K562 (cell line): Measurements from ENCODE around the gene NAGPA. TPM values are rescaled to one million over a fixed set of nuclear protein-coding genes. Genes with fewer than 3 reads are reported as not detected.

Experiments
- ATF1 ChIP-seq, 2 experiments: fragments of 450-650 bp in 1 of 2; IDR thresholded peaks; 2 replicates each; pipeline ENCODE4 v1.6.1; 2016; ENCODE audit warnings: missing compliant biosample characterization in 1 of 2, missing genetic modification characterization in 1 of 2
- BCOR ChIP-seq: fragments of 450-650 bp; IDR thresholded peaks from 2 replicates; pipeline ENCODE4 v1.6.1; 2016
- BMI1 ChIP-seq: fragments of 150-350 bp; IDR thresholded peaks from 2 replicates; pipeline ENCODE4 v1.6.1; 2014; ENCODE audit warnings: low read length
- FOS ChIP-seq: IDR thresholded peaks from 3 replicates; pipeline ENCODE4 v1.6.1; 2011; ENCODE audit not compliant: insufficient read length; ENCODE audit errors: extremely low read depth
- HDAC2 ChIP-seq: fragments of 450-650 bp; IDR thresholded peaks from 2 replicates; pipeline ENCODE4 v1.6.1; 2016; ENCODE audit warnings: mild to moderate bottlenecking
- MAX ChIP-seq: sonication (generic); formaldehyde crosslinking; IDR thresholded peaks from 2 replicates; pipeline ENCODE4 v1.9.0; 2022; ENCODE audit warnings: mild to moderate bottlenecking, missing genetic modification reagents
- NFXL1 ChIP-seq: fragments of 450-650 bp; formaldehyde crosslinking; IDR thresholded peaks from 2 replicates; pipeline ENCODE4 v1.4.0; 2021; ENCODE audit warnings: mild to moderate bottlenecking
- SP1 ChIP-seq: sonication (generic); formaldehyde crosslinking; IDR thresholded peaks from 2 replicates; pipeline ENCODE4 v1.8.1; 2022; ENCODE audit warnings: mild to moderate bottlenecking, missing genetic modification reagents
- STAG1 ChIP-seq: sonication (generic); formaldehyde crosslinking; IDR thresholded peaks from 2 replicates; pipeline ENCODE4 v1.5.0; 2020; ENCODE audit warnings: missing genetic modification reagents, borderline replicate concordance
- ZEB2 ChIP-seq: fragments of 450-650 bp; IDR thresholded peaks from 2 replicates; pipeline ENCODE4 v1.6.1; 2016
- ZNF3 ChIP-seq: fragments of 250-450 bp; sonication (Bioruptor Pico); IDR thresholded peaks from 2 replicates; pipeline ENCODE4 v1.5.0; 2021; ENCODE audit warnings: mild to moderate bottlenecking, moderate library complexity
- ZNF445 ChIP-seq: fragments of 250-450 bp; sonication (Bioruptor Pico); IDR thresholded peaks from 2 replicates; pipeline ENCODE4 v1.4.0; 2020; ENCODE audit warnings: low read depth, mild to moderate bottlenecking, moderate library complexity
- ZNF764 ChIP-seq: fragments of 250-450 bp; sonication (Bioruptor Pico); IDR thresholded peaks from 2 replicates; pipeline ENCODE4 v1.4.0; 2020; ENCODE audit warnings: low read depth, mild to moderate bottlenecking, moderate library complexity
- polyA plus RNA-seq, 8 experiments: library from polyadenylated mRNA; depleted of rRNA in 4 of 8; stranded (reverse) in 5 of 8; unstranded in 3 of 8; fragments of >200 nt; fragmentation: Nextera tagmentation in 2 of 8; fragmentation: Illumina TruSeq in 1 of 8; extraction: Ambion mirVana in 2 of 8; extraction: Trizol in 1 of 8; gene quantifications; 2 replicates each; pipeline versions ENCODE4 v1.2.1 to v1.2.3, GENCODE V29; 2011 to 2014; ENCODE audit warnings: inconsistent platforms in 1 of 8, missing spikeins in 1 of 8
- total RNA-seq, 7 experiments: library from RNA; depleted of rRNA in 6 of 7; stranded (reverse); fragments of >200 nt in 6 of 7; fragmentation: Illumina TruSeq in 2 of 7; extraction: Trizol in 2 of 7; gene quantifications; 2 replicates each; pipeline versions ENCODE4 v1.2.1 to v1.2.3, GENCODE V29; 2011 to 2021; ENCODE audit warnings: low replicate concordance in 1 of 7
- TF ChIP-seq, protein P1 (sequence below): fragments of 200-600 bp; sonication (generic); IDR thresholded peaks from one replicate; pipeline ENCODE4 v1.6.1; 2012; ENCODE audit warnings: mild to moderate bottlenecking, low read depth, low read length, inconsistent platforms
- TF ChIP-seq, protein P2 (sequence below): sonication (generic); formaldehyde crosslinking; IDR thresholded peaks from 2 replicates; pipeline ENCODE4 v1.9.0; 2022; ENCODE audit warnings: mild to moderate bottlenecking, missing genetic modification reagents
- TF ChIP-seq, protein P3 (sequence below): fragments of 250-450 bp; sonication (Bioruptor Pico); IDR thresholded peaks from 2 replicates; pipeline ENCODE4 v1.5.1; 2021; ENCODE audit warnings: mild to moderate bottlenecking

NAGPA gene
- total and polyA plus RNA-seq, 9 of the 15 experiments (the other 6 are each of a cell fraction or from before 2014, with no cell fraction given), result 0.15 to 12.7 (median 4.6) TPM

DNA sequence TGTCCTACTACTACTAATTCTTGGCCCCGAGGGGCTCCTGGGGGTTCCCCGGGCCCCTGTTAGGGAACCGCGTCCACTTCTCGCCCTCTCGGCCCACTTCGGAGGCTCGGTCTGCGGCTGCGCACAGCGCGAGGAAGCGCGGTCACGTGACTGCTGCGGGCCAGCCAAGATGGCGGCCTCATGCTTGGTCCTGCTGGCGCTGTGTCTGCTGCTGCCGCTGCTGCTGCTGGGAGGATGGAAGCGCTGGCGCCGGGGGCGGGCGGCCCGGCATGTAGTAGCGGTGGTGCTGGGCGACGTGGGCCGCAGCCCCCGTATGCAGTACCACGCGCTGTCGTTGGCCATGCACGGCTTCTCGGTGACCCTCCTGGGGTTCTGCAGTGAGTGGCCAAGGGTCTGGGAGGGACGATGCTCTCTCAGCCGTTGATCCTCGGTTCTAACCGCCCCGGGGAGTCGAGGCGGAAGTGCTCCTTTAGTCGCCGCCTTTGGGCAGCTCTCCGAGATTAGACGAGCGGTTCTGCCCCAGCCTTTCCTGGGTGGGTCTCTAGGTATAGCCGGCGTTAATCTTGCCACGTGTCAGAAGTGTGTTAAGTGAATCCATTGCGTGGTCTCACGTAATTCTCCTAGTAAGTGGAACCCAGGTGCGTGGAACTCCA is 38.1 kb upstream of the NAGPA start, which contains the start of gene ALG1 (continued):
- TF ChIP-seq, protein P1, sequence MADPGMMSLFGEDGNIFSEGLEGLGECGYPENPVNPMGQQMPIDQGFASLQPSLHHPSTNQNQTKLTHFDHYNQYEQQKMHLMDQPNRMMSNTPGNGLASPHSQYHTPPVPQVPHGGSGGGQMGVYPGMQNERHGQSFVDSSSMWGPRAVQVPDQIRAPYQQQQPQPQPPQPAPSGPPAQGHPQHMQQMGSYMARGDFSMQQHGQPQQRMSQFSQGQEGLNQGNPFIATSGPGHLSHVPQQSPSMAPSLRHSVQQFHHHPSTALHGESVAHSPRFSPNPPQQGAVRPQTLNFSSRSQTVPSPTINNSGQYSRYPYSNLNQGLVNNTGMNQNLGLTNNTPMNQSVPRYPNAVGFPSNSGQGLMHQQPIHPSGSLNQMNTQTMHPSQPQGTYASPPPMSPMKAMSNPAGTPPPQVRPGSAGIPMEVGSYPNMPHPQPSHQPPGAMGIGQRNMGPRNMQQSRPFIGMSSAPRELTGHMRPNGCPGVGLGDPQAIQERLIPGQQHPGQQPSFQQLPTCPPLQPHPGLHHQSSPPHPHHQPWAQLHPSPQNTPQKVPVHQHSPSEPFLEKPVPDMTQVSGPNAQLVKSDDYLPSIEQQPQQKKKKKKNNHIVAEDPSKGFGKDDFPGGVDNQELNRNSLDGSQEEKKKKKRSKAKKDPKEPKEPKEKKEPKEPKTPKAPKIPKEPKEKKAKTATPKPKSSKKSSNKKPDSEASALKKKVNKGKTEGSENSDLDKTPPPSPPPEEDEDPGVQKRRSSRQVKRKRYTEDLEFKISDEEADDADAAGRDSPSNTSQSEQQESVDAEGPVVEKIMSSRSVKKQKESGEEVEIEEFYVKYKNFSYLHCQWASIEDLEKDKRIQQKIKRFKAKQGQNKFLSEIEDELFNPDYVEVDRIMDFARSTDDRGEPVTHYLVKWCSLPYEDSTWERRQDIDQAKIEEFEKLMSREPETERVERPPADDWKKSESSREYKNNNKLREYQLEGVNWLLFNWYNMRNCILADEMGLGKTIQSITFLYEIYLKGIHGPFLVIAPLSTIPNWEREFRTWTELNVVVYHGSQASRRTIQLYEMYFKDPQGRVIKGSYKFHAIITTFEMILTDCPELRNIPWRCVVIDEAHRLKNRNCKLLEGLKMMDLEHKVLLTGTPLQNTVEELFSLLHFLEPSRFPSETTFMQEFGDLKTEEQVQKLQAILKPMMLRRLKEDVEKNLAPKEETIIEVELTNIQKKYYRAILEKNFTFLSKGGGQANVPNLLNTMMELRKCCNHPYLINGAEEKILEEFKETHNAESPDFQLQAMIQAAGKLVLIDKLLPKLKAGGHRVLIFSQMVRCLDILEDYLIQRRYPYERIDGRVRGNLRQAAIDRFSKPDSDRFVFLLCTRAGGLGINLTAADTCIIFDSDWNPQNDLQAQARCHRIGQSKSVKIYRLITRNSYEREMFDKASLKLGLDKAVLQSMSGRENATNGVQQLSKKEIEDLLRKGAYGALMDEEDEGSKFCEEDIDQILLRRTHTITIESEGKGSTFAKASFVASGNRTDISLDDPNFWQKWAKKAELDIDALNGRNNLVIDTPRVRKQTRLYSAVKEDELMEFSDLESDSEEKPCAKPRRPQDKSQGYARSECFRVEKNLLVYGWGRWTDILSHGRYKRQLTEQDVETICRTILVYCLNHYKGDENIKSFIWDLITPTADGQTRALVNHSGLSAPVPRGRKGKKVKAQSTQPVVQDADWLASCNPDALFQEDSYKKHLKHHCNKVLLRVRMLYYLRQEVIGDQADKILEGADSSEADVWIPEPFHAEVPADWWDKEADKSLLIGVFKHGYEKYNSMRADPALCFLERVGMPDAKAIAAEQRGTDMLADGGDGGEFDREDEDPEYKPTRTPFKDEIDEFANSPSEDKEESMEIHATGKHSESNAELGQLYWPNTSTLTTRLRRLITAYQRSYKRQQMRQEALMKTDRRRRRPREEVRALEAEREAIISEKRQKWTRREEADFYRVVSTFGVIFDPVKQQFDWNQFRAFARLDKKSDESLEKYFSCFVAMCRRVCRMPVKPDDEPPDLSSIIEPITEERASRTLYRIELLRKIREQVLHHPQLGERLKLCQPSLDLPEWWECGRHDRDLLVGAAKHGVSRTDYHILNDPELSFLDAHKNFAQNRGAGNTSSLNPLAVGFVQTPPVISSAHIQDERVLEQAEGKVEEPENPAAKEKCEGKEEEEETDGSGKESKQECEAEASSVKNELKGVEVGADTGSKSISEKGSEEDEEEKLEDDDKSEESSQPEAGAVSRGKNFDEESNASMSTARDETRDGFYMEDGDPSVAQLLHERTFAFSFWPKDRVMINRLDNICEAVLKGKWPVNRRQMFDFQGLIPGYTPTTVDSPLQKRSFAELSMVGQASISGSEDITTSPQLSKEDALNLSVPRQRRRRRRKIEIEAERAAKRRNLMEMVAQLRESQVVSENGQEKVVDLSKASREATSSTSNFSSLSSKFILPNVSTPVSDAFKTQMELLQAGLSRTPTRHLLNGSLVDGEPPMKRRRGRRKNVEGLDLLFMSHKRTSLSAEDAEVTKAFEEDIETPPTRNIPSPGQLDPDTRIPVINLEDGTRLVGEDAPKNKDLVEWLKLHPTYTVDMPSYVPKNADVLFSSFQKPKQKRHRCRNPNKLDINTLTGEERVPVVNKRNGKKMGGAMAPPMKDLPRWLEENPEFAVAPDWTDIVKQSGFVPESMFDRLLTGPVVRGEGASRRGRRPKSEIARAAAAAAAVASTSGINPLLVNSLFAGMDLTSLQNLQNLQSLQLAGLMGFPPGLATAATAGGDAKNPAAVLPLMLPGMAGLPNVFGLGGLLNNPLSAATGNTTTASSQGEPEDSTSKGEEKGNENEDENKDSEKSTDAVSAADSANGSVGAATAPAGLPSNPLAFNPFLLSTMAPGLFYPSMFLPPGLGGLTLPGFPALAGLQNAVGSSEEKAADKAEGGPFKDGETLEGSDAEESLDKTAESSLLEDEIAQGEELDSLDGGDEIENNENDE, result peak; percentile 60
- TF ChIP-seq SP1 (CRISPR knock-in tag), result no peak
- no peak for TF ChIP-seq STAG1 (CRISPR knock-in tag)
- TF ChIP-seq ATF1 (CRISPR knock-in tag; IDR thresholded peaks at IDR 0.05), result no peak
- TF ChIP-seq ATF1 (tag; IDR thresholded peaks at IDR 0.05), result peak; percentile 63
- no peak for TF ChIP-seq ZNF764 (CRISPR knock-in tag)
- TF ChIP-seq ZEB2, result no peak
- no peak for TF ChIP-seq ZNF3 (CRISPR knock-in tag)
- TF ChIP-seq, protein P2, sequence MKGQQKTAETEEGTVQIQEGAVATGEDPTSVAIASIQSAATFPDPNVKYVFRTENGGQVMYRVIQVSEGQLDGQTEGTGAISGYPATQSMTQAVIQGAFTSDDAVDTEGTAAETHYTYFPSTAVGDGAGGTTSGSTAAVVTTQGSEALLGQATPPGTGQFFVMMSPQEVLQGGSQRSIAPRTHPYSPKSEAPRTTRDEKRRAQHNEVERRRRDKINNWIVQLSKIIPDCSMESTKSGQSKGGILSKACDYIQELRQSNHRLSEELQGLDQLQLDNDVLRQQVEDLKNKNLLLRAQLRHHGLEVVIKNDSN (CRISPR knock-in tag), result peak; percentile 96
- no peak for TF ChIP-seq FOS
- no peak for TF ChIP-seq NFXL1 (CRISPR knock-in tag)
- TF ChIP-seq ZNF445 (CRISPR knock-in tag), result no peak
- TF ChIP-seq, protein P3, sequence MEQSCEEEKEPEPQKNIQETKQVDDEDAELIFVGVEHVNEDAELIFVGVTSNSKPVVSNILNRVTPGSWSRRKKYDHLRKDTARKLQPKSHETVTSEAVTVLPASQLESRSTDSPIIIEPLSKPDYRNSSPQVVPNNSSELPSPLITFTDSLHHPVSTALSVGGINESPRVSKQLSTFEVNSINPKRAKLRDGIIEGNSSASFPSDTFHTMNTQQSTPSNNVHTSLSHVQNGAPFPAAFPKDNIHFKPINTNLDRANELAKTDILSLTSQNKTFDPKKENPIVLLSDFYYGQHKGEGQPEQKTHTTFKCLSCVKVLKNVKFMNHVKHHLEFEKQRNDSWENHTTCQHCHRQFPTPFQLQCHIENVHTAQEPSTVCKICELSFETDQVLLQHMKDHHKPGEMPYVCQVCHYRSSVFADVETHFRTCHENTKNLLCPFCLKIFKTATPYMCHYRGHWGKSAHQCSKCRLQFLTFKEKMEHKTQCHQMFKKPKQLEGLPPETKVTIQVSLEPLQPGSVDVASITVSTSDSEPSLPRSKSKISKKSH (CRISPR knock-in tag), result no peak
- TF ChIP-seq MAX (CRISPR knock-in tag), result peak; percentile 71
- TF ChIP-seq BCOR, result no peak
- TF ChIP-seq BMI1, result no peak
- TF ChIP-seq HDAC2, result peak; percentile 84; the same call in 1 of the 2 replicates
